A549 (cell line): ENCODE measurements around the gene MTCL1. TPM values are rescaled to one million over a fixed set of nuclear protein-coding genes. Genes with fewer than 3 reads are reported as not detected.

ENCODE experiments used
- ATAC-seq, 2 experiments: fragments of 200-7000 bp in 1 of 2; fragments of >200 bp in 1 of 2; cut with Nextera tagmentation in 1 of 2; cut with Tn5 transposase in 1 of 2; 3 replicates each; pipeline versions ENCODE4 v1.8.0 to v1.9.1; 2018 to 2020; ENCODE audit warnings: mild to moderate bottlenecking in 1 of 2, moderate library complexity in 1 of 2
- CTCF ChIA-PET: fragments of 300-600 bp; sonication (Branson Sonifier 250); formaldehyde crosslinking; extraction: SDS; loops from one replicate; lab custom pipeline; 2021; ENCODE audit warnings: antibody characterized with exemption, inconsistent platforms; lab: Yijun Ruan, JAX
- POLR2A ChIA-PET: fragments of 350-600 bp; formaldehyde crosslinking; extraction: SDS; loops from one replicate; lab custom pipeline; 2021; ENCODE audit warnings: antibody characterized with exemption, inconsistent platforms; lab: Yijun Ruan, JAX
- DNase-seq, 2 experiments: peaks; one replicate each; pipeline versions ENCODE4 v3.0.0 to v3.0.0-alpha.2; 2011 to 2016; ENCODE audit warnings: low read depth in 1 of 2, low spot score in 1 of 2
- FAIRE-seq: peaks from 2 replicates; lab custom pipeline; 2011; peaks lifted over from hg19 to GRCh38; lab: Jason Lieb, UNC
- H3K27ac ChIP-seq, 2 experiments: fragments of >200 bp; sonication (Bioruptor Twin); formaldehyde crosslinking; 3 replicates each; pipeline ENCODE4 v1.5.1; 2016 to 2017
- H3K4me1 ChIP-seq: fragments of >200 bp; sonication (Bioruptor Twin); formaldehyde crosslinking; 3 replicates; pipeline ENCODE4 v1.6.1; 2016
- H3K4me2 ChIP-seq: fragments of >200 bp; sonication (Bioruptor Twin); formaldehyde crosslinking; 3 replicates; pipeline ENCODE4 v1.6.1; 2016
- H3K4me3 ChIP-seq: fragments of >200 bp; sonication (Bioruptor Twin); formaldehyde crosslinking; 3 replicates; pipeline ENCODE4 v1.5.1; 2016
- H3K9me3 ChIP-seq: fragments of >200 bp; sonication (Bioruptor Twin); formaldehyde crosslinking; 3 replicates; pipeline ENCODE4 v1.6.1; 2016
- BHLHE40 ChIP-seq: IDR thresholded peaks from 2 replicates; pipeline ENCODE4 v1.6.1; 2012; ENCODE audit warnings: low read depth, low read length, inconsistent platforms
- CBX2 ChIP-seq: fragments of 200-600 bp; sonication (generic); IDR thresholded peaks from 2 replicates; pipeline ENCODE4 v1.6.1; 2016; ENCODE audit warnings: low read depth, mild to moderate bottlenecking, borderline replicate concordance
- CEBPB ChIP-seq, 2 experiments: fragments of >200 bp in 1 of 2; sonication (Bioruptor Twin) in 1 of 2; formaldehyde crosslinking in 1 of 2; IDR thresholded peaks; 2 replicates each; pipeline ENCODE4 v1.6.1; 2012 to 2016
- CHD2 ChIP-seq: fragments of 150-350 bp; IDR thresholded peaks from 2 replicates; pipeline ENCODE4 v1.6.1; 2014; ENCODE audit warnings: low read length; ENCODE audit not compliant: partially characterized antibody
- CHD4 ChIP-seq: fragments of 200-600 bp; sonication (generic); IDR thresholded peaks from 2 replicates; pipeline ENCODE4 v1.6.1; 2016; ENCODE audit warnings: antibody characterized with exemption, mild to moderate bottlenecking, borderline replicate concordance
- EP300 ChIP-seq, 2 experiments: fragments of >200 bp; sonication (Bioruptor Twin); formaldehyde crosslinking; IDR thresholded peaks; 2 replicates in 1 of 2; 3 replicates in 1 of 2; pipeline ENCODE4 v1.6.1; 2016 to 2017
- ESRRA ChIP-seq: fragments of 150-350 bp; IDR thresholded peaks from 2 replicates; pipeline ENCODE4 v1.6.1; 2014; ENCODE audit warnings: mild to moderate bottlenecking, low read length, borderline replicate concordance
- FOSL2 ChIP-seq, 2 experiments: fragments of 450-650 bp in 1 of 2; fragments of >200 bp in 1 of 2; sonication (Bioruptor Twin) in 1 of 2; formaldehyde crosslinking; IDR thresholded peaks; 2 replicates each; pipeline versions ENCODE4 v1.5.0 to v1.6.1; 2016 to 2020; ENCODE audit warnings: mild to moderate bottlenecking in 1 of 2, moderate library complexity in 1 of 2
- HEYL ChIP-seq: fragments of 250-450 bp; sonication (Bioruptor Pico); IDR thresholded peaks from 2 replicates; pipeline ENCODE4 v1.8.0; 2021; ENCODE audit warnings: mild to moderate bottlenecking, moderate library complexity
- HOXB5 ChIP-seq: fragments of 250-450 bp; sonication (Bioruptor Pico); IDR thresholded peaks from 2 replicates; pipeline ENCODE4 v1.5.0; 2020; ENCODE audit warnings: mild to moderate bottlenecking, moderate library complexity
- JUN ChIP-seq, 2 experiments: fragments of >200 bp; sonication (Bioruptor Twin); formaldehyde crosslinking; IDR thresholded peaks; 2 replicates in 1 of 2; 3 replicates in 1 of 2; pipeline ENCODE4 v1.6.1; 2016 to 2017
- KDM5A ChIP-seq: fragments of 200-600 bp; sonication (generic); IDR thresholded peaks from 2 replicates; pipeline ENCODE4 v1.6.1; 2016; ENCODE audit warnings: antibody characterized with exemption, mild to moderate bottlenecking
- NR3C1 ChIP-seq: fragments of >200 bp; sonication (Bioruptor Twin); formaldehyde crosslinking; IDR thresholded peaks from 3 replicates; pipeline ENCODE4 v1.6.1; 2017
- PHF8 ChIP-seq: fragments of 200-600 bp; sonication (generic); IDR thresholded peaks from 2 replicates; pipeline ENCODE4 v1.6.1; 2016; ENCODE audit warnings: low read depth, mild to moderate bottlenecking, antibody characterized with exemption, moderate library complexity, borderline replicate concordance
- POLR2AphosphoS2 ChIP-seq: conservative IDR thresholded peaks from 2 replicates; pipeline ENCODE4 v1.6.1; 2012; ENCODE audit warnings: low read length, improper control_type of control experiment, inconsistent platforms
- RARB ChIP-seq: fragments of 250-450 bp; sonication (Bioruptor Pico); IDR thresholded peaks from 2 replicates; pipeline ENCODE4 v1.8.0; 2021; ENCODE audit warnings: mild to moderate bottlenecking, moderate library complexity
- RFX5 ChIP-seq: fragments of 450-650 bp; IDR thresholded peaks from 2 replicates; pipeline ENCODE4 v1.7.1; 2014; ENCODE audit warnings: antibody characterized with exemption, mild to moderate bottlenecking, moderate library complexity
- RNF2 ChIP-seq: fragments of 200-600 bp; sonication (generic); IDR thresholded peaks from 2 replicates; pipeline ENCODE4 v1.6.1; 2016; ENCODE audit warnings: low read depth, mild to moderate bottlenecking, antibody characterized with exemption, moderate library complexity, borderline replicate concordance
- TFCP2L1 ChIP-seq: fragments of 250-450 bp; sonication (Bioruptor Pico); IDR thresholded peaks from 2 replicates; pipeline ENCODE4 v1.5.0; 2021; ENCODE audit warnings: mild to moderate bottlenecking
- TP53 ChIP-seq: fragments of 250-450 bp; sonication (Bioruptor Pico); IDR thresholded peaks from 2 replicates; pipeline ENCODE4 v1.5.0; 2021; ENCODE audit warnings: mild to moderate bottlenecking, moderate library complexity
- ZC3H11A ChIP-seq: fragments of 450-650 bp; IDR thresholded peaks from 2 replicates; pipeline ENCODE4 v1.6.1; 2014; ENCODE audit warnings: antibody characterized with exemption, mild to moderate bottlenecking
- ZNF302 ChIP-seq: fragments of 250-450 bp; sonication (Bioruptor Pico); IDR thresholded peaks from 2 replicates; pipeline ENCODE4 v1.9.0; 2021; ENCODE audit warnings: inconsistent platforms, mild to moderate bottlenecking, moderate library complexity
- ZSCAN20 ChIP-seq: fragments of 250-450 bp; sonication (Bioruptor Pico); IDR thresholded peaks from 2 replicates; pipeline ENCODE4 v1.8.0; 2022; ENCODE audit warnings: mild to moderate bottlenecking, moderate library complexity
- WGBS: methylation state at CpG from one replicate; pipeline ENCODE4 v1.1.6; 2017; ENCODE audit errors: missing lambda C conversion rate; 5-methylcytosine and 5-hydroxymethylcytosine counted together
- polyA plus RNA-seq, 4 experiments: library from polyadenylated mRNA; depleted of rRNA in 3 of 4; stranded (reverse); fragments of >200 nt; fragmentation: RNase III in 1 of 4; extraction: RNeasy Plus Mini Kit Qiagen cat#74134 plus additional on column Dnase treatment in 1 of 4; gene quantifications; 2 replicates in 3 of 4; 3 replicates in 1 of 4; pipeline ENCODE4 v1.2.3, GENCODE V29; 2011 to 2017
- TF ChIP-seq, protein P1 (sequence below): fragments of 150-350 bp; IDR thresholded peaks from 2 replicates; pipeline ENCODE4 v1.6.1; 2014; ENCODE audit warnings: low read depth, mild to moderate bottlenecking, low read length
- TF ChIP-seq, protein P2 (sequence below): fragments of 450-650 bp; IDR thresholded peaks from 2 replicates; pipeline ENCODE4 v1.6.1; 2014; ENCODE audit warnings: antibody characterized with exemption
- TF ChIP-seq, protein P3 (sequence below): IDR thresholded peaks from 2 replicates; pipeline ENCODE4 v1.6.1; 2012
- TF ChIP-seq, protein P4 (sequence below): fragments of 250-450 bp; sonication (Bioruptor Pico); IDR thresholded peaks from 2 replicates; pipeline ENCODE4 v1.5.0; 2020; ENCODE audit warnings: low read depth, mild to moderate bottlenecking, moderate library complexity

Gene MTCL1
- polyA plus RNA-seq, 2 of the 4 experiments (the other 2 are of a cell fraction), result 44.4 to 49.6 TPM

DNA sequence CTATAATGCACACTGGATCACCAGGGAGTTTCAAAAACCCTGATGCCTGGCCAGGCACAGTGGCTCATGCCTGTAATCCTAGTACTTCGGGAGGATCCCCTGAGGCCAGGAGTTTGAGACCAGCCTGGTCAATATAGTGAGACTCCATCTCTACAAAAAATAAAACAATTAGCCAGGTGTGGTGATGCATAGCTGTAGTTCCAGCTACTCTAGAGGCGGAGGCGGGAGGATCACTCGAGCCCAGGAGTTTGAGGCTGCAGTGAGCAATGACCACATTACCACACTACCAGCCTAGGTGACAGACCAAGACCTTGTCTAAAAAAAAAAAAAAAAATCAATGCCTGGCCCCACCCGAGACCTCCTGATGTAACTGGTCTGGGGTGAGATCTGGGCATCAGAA, 137.2 kb downstream of the MTCL1 start:
- 75% methylated on average over 5 of the region's 5 CpGs for WGBS
- Histone ChIP-seq H3K4me1 (no peaks in the 10 kb centered on the region), H3K27ac (no peak overlapping the region), H3K4me2 (no peak overlapping the region), H3K4me3 (no peak overlapping the region), H3K9me3 (no peaks in the 10 kb centered on the region)
- TF ChIP-seq JUN (IDR thresholded peaks at IDR 0.05) (no peak), RARB (CRISPR knock-in tag) (no peak), CHD4 (no peak), CHD2 (no peak), KDM5A (no peak), RFX5 (no peak), BHLHE40 (no peak), ESRRA (no peak), TFCP2L1 (CRISPR knock-in tag) (no peak), ZSCAN20 (CRISPR knock-in tag) (no peak), CBX2 (no peak), HOXB5 (CRISPR knock-in tag) (no peak), EP300 (IDR thresholded peaks at IDR 0.05) (no peak), PHF8 (no peak), ZNF302 (CRISPR knock-in tag) (no peak), TP53 (CRISPR knock-in tag) (no peak), NR3C1 (no peak)
- TF ChIP-seq, protein P1, sequence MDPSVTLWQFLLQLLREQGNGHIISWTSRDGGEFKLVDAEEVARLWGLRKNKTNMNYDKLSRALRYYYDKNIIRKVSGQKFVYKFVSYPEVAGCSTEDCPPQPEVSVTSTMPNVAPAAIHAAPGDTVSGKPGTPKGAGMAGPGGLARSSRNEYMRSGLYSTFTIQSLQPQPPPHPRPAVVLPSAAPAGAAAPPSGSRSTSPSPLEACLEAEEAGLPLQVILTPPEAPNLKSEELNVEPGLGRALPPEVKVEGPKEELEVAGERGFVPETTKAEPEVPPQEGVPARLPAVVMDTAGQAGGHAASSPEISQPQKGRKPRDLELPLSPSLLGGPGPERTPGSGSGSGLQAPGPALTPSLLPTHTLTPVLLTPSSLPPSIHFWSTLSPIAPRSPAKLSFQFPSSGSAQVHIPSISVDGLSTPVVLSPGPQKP, result no peak
- TF ChIP-seq, protein P2, sequence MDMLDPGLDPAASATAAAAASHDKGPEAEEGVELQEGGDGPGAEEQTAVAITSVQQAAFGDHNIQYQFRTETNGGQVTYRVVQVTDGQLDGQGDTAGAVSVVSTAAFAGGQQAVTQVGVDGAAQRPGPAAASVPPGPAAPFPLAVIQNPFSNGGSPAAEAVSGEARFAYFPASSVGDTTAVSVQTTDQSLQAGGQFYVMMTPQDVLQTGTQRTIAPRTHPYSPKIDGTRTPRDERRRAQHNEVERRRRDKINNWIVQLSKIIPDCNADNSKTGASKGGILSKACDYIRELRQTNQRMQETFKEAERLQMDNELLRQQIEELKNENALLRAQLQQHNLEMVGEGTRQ, result no peak
- ChIA-PET CTCF (interaction anchor here (0.8 to 3.0 kb wide), 2 partner anchors 140 to 170 kb away, joined by 3 to 13 read pairs; no protein-coding TSS in a partner anchor), POLR2A (no interaction called here)
- no peak for DNase-seq
- ATAC-seq, result no peak
- no peak for FAIRE-seq

DNA sequence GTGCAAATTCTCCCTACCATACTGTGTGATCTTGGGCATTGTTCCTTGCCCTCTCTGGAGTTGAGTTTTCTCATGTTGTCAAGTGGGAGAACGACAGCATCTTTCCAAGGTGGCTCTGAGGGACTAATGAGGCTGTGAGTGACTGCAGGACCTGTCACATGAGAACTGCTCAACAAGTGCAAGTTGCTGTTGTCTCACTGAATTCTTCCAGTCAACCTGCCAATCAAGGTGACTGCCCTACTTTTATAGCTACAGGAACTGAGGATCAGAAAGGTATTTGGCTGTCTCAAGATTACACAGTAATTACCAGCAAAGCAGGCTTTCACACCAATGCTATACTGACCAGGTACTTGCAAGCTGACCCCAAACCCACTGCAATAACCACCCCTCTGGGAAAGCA, 137.6 kb downstream of the MTCL1 start:
- no peak for FAIRE-seq
- Histone ChIP-seq H3K4me3 (no peak overlapping the region), H3K9me3 (no peaks in the 10 kb centered on the region), H3K4me2 (no peak overlapping the region), H3K4me1 (no peaks in the 10 kb centered on the region), H3K27ac (no peak overlapping the region)
- WGBS, result 80% methylated on average over 1 of the region's 1 CpG
- TF ChIP-seq, protein P3, sequence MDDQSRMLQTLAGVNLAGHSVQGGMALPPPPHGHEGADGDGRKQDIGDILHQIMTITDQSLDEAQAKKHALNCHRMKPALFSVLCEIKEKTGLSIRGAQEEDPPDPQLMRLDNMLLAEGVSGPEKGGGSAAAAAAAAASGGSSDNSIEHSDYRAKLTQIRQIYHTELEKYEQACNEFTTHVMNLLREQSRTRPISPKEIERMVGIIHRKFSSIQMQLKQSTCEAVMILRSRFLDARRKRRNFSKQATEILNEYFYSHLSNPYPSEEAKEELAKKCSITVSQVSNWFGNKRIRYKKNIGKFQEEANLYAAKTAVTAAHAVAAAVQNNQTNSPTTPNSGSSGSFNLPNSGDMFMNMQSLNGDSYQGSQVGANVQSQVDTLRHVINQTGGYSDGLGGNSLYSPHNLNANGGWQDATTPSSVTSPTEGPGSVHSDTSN, result no peak
- TF ChIP-seq RNF2, result no peak
- TF ChIP-seq TP53 (CRISPR knock-in tag), result no peak
- POLR2A ChIA-PET, result no interaction called here
- DNase-seq, result no peak
- ATAC-seq, result no peak
- CTCF ChIA-PET, result interaction anchor here (3.0 kb wide), 1 partner anchor 140 kb away, joined by 13 read pairs; no protein-coding TSS in a partner anchor

DNA sequence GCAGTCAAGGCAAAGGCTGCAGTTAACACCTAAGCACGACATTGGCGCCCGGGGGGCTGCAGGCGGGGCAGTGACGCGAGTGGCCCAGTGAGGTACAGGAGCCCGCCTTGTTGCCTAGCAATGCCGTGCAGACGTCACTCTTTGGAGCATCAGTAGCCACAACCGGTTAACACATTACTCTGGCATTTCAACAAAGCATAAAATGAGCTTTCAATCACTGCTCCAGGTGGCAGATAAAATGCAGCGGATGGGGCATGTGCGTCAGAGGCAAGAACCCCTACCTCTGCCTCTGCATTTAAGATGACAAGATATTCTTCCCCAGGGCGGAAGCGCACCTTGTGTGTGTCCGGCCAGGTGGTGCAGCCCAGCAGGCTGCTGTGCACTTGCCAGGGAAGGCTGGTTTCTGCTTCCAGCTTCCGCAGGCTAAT, 139.4 kb downstream of the MTCL1 start:
- Histone ChIP-seq H3K4me1 (no peaks in the 10 kb centered on the region), H3K27ac (no peak overlapping the region), H3K4me3 (no peak overlapping the region), H3K9me3 (no peaks in the 10 kb centered on the region), H3K4me2 (no peak overlapping the region)
- TF ChIP-seq POLR2AphosphoS2, result no peak
- no peak for TF ChIP-seq BHLHE40
- TF ChIP-seq, protein P2, result no peak
- TF ChIP-seq FOSL2 (IDR thresholded peaks at IDR 0.05), result no peak
- no peak for TF ChIP-seq FOSL2 (CRISPR knock-in tag; IDR thresholded peaks at IDR 0.05)
- no peak for TF ChIP-seq ZC3H11A
- TF ChIP-seq JUN (IDR thresholded peaks at IDR 0.05), result no peak
- TF ChIP-seq, protein P4, sequence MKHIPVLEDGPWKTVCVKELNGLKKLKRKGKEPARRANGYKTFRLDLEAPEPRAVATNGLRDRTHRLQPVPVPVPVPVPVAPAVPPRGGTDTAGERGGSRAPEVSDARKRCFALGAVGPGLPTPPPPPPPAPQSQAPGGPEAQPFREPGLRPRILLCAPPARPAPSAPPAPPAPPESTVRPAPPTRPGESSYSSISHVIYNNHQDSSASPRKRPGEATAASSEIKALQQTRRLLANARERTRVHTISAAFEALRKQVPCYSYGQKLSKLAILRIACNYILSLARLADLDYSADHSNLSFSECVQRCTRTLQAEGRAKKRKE (CRISPR knock-in tag), result no peak
- no peak for TF ChIP-seq RARB (CRISPR knock-in tag)
- TF ChIP-seq CEBPB (IDR thresholded peaks at IDR 0.05), result no peak
- no peak for TF ChIP-seq HEYL (CRISPR knock-in tag)
- no peak for TF ChIP-seq ESRRA
- POLR2A ChIA-PET, result no interaction called here
- DNase-seq, result no peak
- no peak for ATAC-seq
- CTCF ChIA-PET, result no interaction called here
- 94% methylated on average over 6 of the region's 16 CpGs for WGBS
- no peak for FAIRE-seq
